Measurements from ENCODE around the gene GPR162.
A peak's percentile ranks its signal among the peaks of the same experiment; 100 is the strongest.

The GPR162 gene

DNA sequence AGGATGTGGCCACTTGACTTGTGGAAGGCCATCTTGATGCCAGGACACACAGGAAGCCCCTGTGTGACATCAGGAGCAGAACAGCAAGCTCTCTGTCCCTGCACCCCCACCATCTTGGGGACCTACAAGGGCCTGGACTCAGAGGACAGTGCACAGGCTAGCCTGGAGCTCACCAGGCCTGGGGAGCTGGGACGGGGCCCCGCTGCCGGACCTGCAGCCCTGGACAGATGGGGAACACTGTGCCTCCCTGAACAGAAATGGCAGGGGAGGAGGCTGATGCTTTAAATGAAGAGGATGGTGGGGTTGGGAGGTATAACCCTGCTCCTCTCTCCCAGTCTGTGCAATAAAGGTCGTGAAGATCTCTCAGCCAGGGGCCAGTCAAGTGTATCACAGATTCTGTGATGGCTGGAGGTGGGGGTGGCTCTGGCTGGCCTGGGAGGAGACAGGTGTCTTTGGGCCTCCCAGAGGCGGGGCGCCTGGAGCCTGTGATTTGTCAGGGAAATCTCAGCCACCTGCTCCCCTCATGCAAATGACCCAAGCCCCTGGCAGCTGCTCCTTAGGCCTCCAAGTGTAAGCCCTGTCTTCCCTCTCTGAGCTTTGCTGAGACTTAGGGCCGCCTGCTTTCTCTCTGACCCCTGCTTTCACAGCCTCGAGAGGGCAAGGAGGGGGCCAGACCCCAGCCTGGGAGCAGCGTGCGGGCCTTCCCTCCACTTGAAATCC is 18.0 kb downstream of the GPR162 start:
- DNase-seq: no peak

DNA sequence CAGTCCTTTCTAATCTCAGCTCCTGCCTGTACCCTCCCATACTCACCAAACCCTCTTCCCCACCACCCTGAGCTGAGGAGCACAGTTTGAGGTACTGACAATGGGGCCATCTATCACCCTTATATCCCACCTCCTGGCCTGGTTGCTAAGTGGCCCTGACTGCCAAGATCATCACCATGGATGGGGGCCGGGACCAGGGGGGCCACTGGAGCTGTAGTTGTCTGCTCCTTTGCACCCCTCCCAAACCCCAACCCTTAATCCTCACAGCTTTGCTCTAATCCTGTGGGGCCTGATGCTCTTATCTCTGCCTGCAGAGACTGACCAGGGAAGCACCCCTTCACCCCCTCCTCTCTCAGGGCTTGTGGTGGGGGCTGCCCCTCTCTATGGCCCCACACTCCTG is 18.7 kb downstream of the GPR162 start:
- DNase-seq: no peak

GRCh38 chr12:6840761-6841515 is 19.3 kb downstream of the GPR162 start, which contains the start of gene GNB3:
GNB3 (plus strand) TSS chr12:6840925; CDS start chr12:6841288, 363 bp downstream.
- DNase-seq: no peak

DNA sequence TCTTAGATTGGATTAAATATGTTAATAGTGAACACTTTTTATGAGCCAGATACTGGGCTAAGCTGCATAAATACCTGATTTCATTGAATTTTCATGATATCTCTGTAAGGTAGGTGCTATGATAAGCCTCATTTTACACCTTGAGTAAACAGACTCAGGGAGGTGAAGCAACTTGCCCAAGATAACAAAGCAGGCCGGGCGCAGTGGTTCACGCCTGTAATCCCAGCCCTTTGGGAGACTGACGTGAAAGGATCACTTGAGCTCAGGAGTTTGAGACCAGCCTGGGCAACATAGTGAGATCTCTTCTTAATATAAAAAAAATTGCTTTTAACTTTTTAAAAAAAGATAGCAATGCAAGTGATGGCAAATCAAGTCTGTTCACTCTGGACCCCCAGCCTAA is 20.5 kb downstream of the GPR162 start:
- DNase-seq: no peak

GRCh38 chr12:6843118-6843902 is 21.7 kb downstream of the GPR162 start:
- no peak for DNase-seq

DNA sequence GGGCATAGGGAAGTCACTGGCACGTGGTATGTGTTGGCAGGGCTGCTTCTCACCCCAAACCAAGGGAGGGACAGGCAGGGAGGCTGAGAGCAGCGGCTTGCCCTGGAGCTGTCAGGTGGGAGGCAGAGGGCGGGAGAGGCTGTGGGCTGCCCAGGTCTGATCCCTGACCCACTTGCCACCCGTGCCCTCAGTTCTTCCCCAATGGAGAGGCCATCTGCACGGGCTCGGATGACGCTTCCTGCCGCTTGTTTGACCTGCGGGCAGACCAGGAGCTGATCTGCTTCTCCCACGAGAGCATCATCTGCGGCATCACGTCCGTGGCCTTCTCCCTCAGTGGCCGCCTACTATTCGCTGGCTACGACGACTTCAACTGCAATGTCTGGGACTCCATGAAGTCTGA is 23.8 kb downstream of the GPR162 start:
- DNase-seq: no peak

DNA sequence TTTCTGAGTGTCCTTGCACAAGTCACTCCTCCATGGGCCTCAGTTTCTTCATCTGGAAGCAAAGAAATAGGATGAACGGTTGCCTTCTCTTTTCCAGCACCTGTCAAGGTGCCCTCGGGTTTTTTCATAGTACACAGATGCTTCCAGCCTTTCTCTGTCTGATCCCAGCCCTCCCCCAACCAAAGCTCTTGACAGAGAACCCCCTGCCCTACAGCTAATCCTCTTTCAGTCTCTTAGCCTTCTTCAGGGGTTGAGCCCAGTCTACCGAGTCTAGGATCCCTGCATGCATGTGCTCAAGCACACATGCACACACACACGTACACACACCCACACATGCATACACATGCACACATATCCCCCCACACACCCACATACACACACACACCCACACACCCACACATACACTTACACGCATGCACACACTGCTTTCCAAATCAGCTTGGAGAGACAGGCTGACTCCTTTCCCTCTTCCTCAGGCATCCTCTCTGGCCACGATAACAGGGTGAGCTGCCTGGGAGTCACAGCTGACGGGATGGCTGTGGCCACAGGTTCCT is 24.8 kb downstream of the GPR162 start:
- DNase-seq: no peak

- DNase-seq: no peak
Measured at GRCh38 chr12:6847676-6848075, 26.1 kb downstream of the GPR162 start.

DNA sequence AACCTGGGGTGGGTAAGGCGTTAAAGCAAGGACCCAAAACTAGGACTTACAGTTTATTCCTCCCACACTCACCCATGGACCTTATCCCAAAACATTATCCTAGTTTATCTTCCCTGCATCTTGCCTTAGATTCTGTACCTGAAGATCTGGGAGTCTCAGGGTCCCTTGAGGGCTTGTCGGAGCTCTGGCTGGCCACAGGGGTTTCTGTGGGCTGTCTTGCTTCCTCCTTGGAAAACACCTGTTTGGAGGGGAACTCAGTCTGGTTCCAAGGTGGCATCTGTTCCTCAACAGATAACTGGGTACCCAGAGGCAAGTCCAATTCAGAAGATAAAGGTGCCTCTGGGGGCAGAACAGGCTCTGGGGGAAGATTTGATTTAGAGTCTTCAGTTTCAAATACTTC is 27.8 kb downstream of the GPR162 start:
- no peak for DNase-seq

DNA sequence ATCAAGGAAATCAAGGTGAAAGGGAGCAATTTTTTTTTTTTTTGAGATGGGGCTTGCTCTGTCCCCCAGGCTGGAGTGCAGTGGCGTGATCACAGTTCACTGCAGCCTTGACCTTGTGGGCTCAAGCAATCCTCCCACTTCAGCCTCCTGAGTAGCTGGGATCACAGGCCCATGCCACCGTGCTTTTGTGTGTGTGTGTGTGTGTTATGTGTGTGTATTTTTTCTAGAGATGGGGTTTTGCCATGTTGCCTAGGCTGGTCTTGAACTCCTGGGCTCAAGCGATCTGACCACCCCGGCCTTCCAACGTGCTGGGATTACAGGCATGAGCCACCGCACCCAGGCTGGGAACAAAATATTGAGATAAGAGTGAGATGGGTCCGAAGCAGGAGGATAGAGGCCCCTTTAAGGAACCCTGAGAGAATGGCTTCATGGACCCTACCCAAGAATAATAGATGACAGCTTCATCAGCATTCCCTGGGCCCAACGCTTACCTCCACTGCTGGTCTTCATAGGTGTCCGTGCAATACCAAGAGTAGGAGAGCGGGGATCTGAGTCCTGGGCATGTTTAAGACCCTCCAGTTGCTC is 28.4 kb downstream of the GPR162 start:
- DNase-seq: no peak

GRCh38 chr12:6850796-6851152 is 29.2 kb downstream of the GPR162 start:
- no peak for DNase-seq

DNA sequence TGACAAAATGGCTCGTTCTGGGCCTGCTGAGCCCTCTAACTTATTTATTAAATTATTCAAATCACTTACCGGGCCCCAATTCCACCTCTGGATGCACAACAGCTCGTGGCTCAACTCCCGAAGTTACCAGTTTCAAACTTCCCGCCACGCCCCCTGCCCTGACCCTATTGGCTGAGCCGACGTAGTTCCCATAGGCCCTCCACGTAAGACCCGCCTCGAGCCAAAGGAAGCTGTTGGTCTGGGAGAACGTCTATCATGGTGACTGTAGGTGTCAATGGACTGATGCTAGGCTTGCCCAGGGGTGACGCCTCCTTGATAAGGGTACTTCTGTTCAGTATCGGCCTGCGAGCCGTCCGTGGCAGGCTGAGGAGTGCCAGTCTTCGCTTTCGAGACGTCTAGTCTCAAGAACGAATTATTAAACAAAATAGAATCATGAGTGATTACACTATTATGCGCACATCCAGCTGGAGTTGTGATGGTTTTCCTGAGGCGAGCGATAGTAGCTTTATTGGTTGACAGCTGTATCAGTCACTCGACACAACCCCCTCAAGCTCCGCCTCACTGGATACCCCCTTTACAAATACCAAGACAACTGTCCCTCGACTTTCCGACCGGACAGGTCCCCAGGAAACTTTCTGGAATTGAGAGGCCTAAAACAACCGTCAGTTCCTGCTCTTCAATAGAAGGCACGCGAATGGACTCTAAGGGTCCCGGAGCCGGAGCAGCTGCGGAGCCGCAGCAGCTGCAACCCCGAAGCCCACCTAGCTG is 29.7 kb downstream of the GPR162 start, which contains the start of gene CDCA3:
Gene CDCA3, minus strand, starts transcription at position 134 of the 768 bp plus-strand sequence. CDS start 334 bp downstream, outside the sequence.
- peak; percentile 94 for DNase-seq

GRCh38 chr12:6851921-6852650 is 30.5 kb downstream of the GPR162 start, which contains the start of gene USP5:
USP5 (plus strand) TSS chr12:6852150; CDS start chr12:6852180, 30 bp downstream.
- DNase-seq: peak; percentile 98

GRCh38 chr12:6852651-6853354 is 31.2 kb downstream of the GPR162 start:
- DNase-seq: peak; percentile 82

GRCh38 chr12:6853626-6854025 is 32.0 kb downstream of the GPR162 start:
- DNase-seq: no peak

DNA sequence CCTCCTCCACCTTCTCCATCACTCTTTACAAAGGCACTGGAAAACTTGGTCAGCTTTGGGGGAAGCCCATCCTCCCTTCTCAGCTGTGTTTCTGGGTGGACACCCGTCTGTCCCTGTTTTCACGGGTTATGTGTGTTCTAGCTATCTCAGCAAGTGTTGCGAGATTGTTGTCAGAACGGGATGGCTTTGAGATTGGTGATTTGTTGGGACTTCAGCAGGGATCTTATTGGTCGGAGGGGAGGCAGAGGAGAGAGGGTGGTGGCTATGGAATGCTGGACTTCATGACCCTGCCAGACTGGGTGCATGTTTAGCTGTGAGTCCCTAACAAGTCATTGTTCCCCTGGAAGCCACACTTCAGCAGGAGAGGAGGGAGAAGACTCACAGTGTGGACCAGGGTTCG is 32.4 kb downstream of the GPR162 start:
- no peak for DNase-seq

- no peak for DNase-seq
Measured at GRCh38 chr12:6855322-6855721, 33.7 kb downstream of the GPR162 start.

- DNase-seq: no peak
Measured at GRCh38 chr12:6858799-6859198, 37.2 kb downstream of the GPR162 start.

DNA sequence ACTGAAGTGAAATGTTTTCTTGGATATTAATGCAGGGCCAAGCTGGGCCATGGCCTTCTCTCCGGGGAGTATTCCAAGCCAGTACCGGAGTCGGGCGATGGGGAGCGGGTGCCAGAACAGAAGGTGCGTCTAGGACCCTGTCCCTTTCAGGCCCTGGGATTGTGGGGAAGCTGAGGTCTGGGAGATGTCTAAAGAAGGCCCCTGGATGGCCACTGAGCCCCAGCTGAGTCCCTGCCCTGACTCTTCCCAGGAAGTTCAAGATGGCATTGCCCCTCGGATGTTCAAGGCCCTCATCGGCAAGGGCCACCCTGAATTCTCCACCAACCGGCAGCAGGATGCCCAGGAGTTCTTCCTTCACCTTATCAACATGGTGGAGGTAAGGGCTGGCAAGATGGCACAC is 38.5 kb downstream of the GPR162 start:
- no peak for DNase-seq

DNA sequence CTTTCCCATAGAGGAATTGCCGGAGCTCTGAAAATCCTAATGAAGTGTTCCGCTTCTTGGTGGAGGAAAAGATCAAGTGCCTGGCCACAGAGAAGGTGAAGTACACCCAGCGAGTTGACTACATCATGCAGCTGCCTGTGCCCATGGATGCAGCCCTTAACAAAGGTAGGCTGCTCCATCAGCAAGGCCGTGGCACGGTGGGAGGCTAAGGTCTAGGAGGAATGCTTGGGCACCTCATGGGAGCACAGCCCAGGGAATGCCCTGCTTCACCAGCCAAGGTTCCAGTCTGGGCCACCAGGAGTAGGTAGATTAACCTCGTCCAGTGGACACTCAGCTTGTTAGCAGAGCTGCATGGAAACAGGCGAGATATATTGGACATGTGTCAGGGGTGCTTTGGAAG is 39.3 kb downstream of the GPR162 start:
- no peak for DNase-seq

- no peak for DNase-seq
Measured at GRCh38 chr12:6861391-6861790, 39.8 kb downstream of the GPR162 start.

Data from stimulated activated CD4-positive, alpha-beta T cell treated with anti-CD3 and anti-CD28 coated beads, Interleukin-4, amount 100 ng/mL, for 24 hours (primary cell).